ENCODE measurements around the gene POM121L12.

The POM121L12 gene

GRCh38 chr7:53035499-53036412, at the start of gene POM121L12:
POM121L12 (plus strand) TSS chr7:53035633; CDS start chr7:53035672, 39 bp downstream.
- Histone ChIP-seq H3K9me3 (ENCODE audit: insufficient read depth, low read depth, low read length) (no peaks in the 10 kb centered on the region; the same call in 1 of the 2 replicates), H3K4me1 (ENCODE audit: insufficient read depth, low read length) (no peaks in the 10 kb centered on the region), H3K9ac (ENCODE audit: low read depth, low read length) (no peak within 1 kb of the TSS)

GRCh38 chr7:52992001-52992400, 43.4 kb upstream of the POM121L12 start:
- Histone ChIP-seq H3K27me3 (ENCODE audit: insufficient read depth, low read length) (no peaks in the 10 kb centered on the region), H3K9me3 (ENCODE audit: insufficient read depth, low read depth, low read length) (peaks cover 3% of the 10 kb centered on the region; the same call in 1 of the 2 replicates), H3K9ac (ENCODE audit: low read depth, low read length) (no peak overlapping the region), H3K4me3 (ENCODE audit: low read length) (no peak overlapping the region), H3K4me1 (ENCODE audit: insufficient read depth, low read length) (no peaks in the 10 kb centered on the region), H3K27ac (ENCODE audit: low read length) (no peak overlapping the region), H3K36me3 (ENCODE audit: insufficient read depth, low read depth, low read length) (no peaks in the 10 kb centered on the region)

More at GRCh38 chr7:53035499-53036412, at the start of gene POM121L12:
- Histone ChIP-seq H3K4me3 (ENCODE audit: low read length) (no peak within 1 kb of the TSS), H3K27me3 (ENCODE audit: insufficient read depth, low read length) (no peaks in the 10 kb centered on the region), H3K36me3 (ENCODE audit: insufficient read depth, low read depth, low read length) (no peaks in the 10 kb centered on the region), H3K27ac (ENCODE audit: low read length) (no peak within 1 kb of the TSS)

GRCh38 chr7:52992479-52993162, 42.8 kb upstream of the POM121L12 start:
- Histone ChIP-seq H3K4me3 (ENCODE audit: low read length) (no peak overlapping the region), H3K27me3 (ENCODE audit: insufficient read depth, low read length) (no peaks in the 10 kb centered on the region), H3K4me1 (ENCODE audit: insufficient read depth, low read length) (no peaks in the 10 kb centered on the region), H3K36me3 (ENCODE audit: insufficient read depth, low read depth, low read length) (no peaks in the 10 kb centered on the region), H3K9me3 (ENCODE audit: insufficient read depth, low read depth, low read length) (no peaks in the 10 kb centered on the region), H3K9ac (ENCODE audit: low read depth, low read length) (no peak overlapping the region), H3K27ac (ENCODE audit: low read length) (no peak overlapping the region)

- no peak overlapping the region for H3K4me3 ChIP-seq (ENCODE audit: low read length)
- H3K9ac ChIP-seq (ENCODE audit: low read depth, low read length): no peak overlapping the region
- no peak overlapping the region for H3K27ac ChIP-seq (ENCODE audit: low read length)
- no peaks in the 10 kb centered on the region for H3K27me3 ChIP-seq (ENCODE audit: insufficient read depth, low read length)
- H3K9me3 ChIP-seq (ENCODE audit: insufficient read depth, low read depth, low read length): no peaks in the 10 kb centered on the region
- H3K4me1 ChIP-seq (ENCODE audit: insufficient read depth, low read length): no peaks in the 10 kb centered on the region
- no peaks in the 10 kb centered on the region for H3K36me3 ChIP-seq (ENCODE audit: insufficient read depth, low read depth, low read length)
Observed at GRCh38 chr7:52995676-52996075, 39.8 kb upstream of the POM121L12 start.

GRCh38 chr7:53001221-53001620, 34.2 kb upstream of the POM121L12 start:
- Histone ChIP-seq H3K9me3 (ENCODE audit: insufficient read depth, low read depth, low read length) (no peaks in the 10 kb centered on the region; the same call in 1 of the 2 replicates), H3K9ac (ENCODE audit: low read depth, low read length) (no peak overlapping the region), H3K36me3 (ENCODE audit: insufficient read depth, low read depth, low read length) (no peaks in the 10 kb centered on the region), H3K4me3 (ENCODE audit: low read length) (no peak overlapping the region), H3K4me1 (ENCODE audit: insufficient read depth, low read length) (no peaks in the 10 kb centered on the region), H3K27ac (ENCODE audit: low read length) (no peak overlapping the region), H3K27me3 (ENCODE audit: insufficient read depth, low read length) (no peaks in the 10 kb centered on the region)

- peaks cover 3% of the 10 kb centered on the region; the same call in 1 of the 2 replicates for H3K9me3 ChIP-seq (ENCODE audit: insufficient read depth, low read depth, low read length)
- H3K4me3 ChIP-seq (ENCODE audit: low read length): no peak overlapping the region
- H3K36me3 ChIP-seq (ENCODE audit: insufficient read depth, low read depth, low read length): no peaks in the 10 kb centered on the region
- no peak overlapping the region for H3K27ac ChIP-seq (ENCODE audit: low read length)
- H3K27me3 ChIP-seq (ENCODE audit: insufficient read depth, low read length): no peaks in the 10 kb centered on the region
- H3K9ac ChIP-seq (ENCODE audit: low read depth, low read length): no peak overlapping the region
- no peaks in the 10 kb centered on the region for H3K4me1 ChIP-seq (ENCODE audit: insufficient read depth, low read length)
Observed at GRCh38 chr7:53002389-53002788, 33.0 kb upstream of the POM121L12 start.

GRCh38 chr7:53003653-53004445, 31.6 kb upstream of the POM121L12 start:
- Histone ChIP-seq H3K27me3 (ENCODE audit: insufficient read depth, low read length) (no peaks in the 10 kb centered on the region), H3K9me3 (ENCODE audit: insufficient read depth, low read depth, low read length) (peaks cover 11% of the 10 kb centered on the region; the same call in 1 of the 2 replicates), H3K4me1 (ENCODE audit: insufficient read depth, low read length) (no peaks in the 10 kb centered on the region), H3K36me3 (ENCODE audit: insufficient read depth, low read depth, low read length) (no peaks in the 10 kb centered on the region), H3K4me3 (ENCODE audit: low read length) (no peak overlapping the region), H3K9ac (ENCODE audit: low read depth, low read length) (no peak overlapping the region), H3K27ac (ENCODE audit: low read length) (no peak overlapping the region)

GRCh38 chr7:53013925-53014324, 21.5 kb upstream of the POM121L12 start:
- Histone ChIP-seq H3K36me3 (ENCODE audit: insufficient read depth, low read depth, low read length) (no peaks in the 10 kb centered on the region), H3K4me3 (ENCODE audit: low read length) (no peak overlapping the region), H3K27me3 (ENCODE audit: insufficient read depth, low read length) (no peaks in the 10 kb centered on the region), H3K27ac (ENCODE audit: low read length) (no peak overlapping the region), H3K4me1 (ENCODE audit: insufficient read depth, low read length) (no peaks in the 10 kb centered on the region), H3K9me3 (ENCODE audit: insufficient read depth, low read depth, low read length) (no peaks in the 10 kb centered on the region), H3K9ac (ENCODE audit: low read depth, low read length) (no peak overlapping the region)

GRCh38 chr7:53015463-53015862, 20.0 kb upstream of the POM121L12 start:
- Histone ChIP-seq H3K27me3 (ENCODE audit: insufficient read depth, low read length) (no peaks in the 10 kb centered on the region), H3K9me3 (ENCODE audit: insufficient read depth, low read depth, low read length) (no peaks in the 10 kb centered on the region), H3K9ac (ENCODE audit: low read depth, low read length) (no peak overlapping the region), H3K36me3 (ENCODE audit: insufficient read depth, low read depth, low read length) (no peaks in the 10 kb centered on the region), H3K4me3 (ENCODE audit: low read length) (no peak overlapping the region), H3K4me1 (ENCODE audit: insufficient read depth, low read length) (no peaks in the 10 kb centered on the region), H3K27ac (ENCODE audit: low read length) (no peak overlapping the region)

GRCh38 chr7:53022893-53023292, 12.5 kb upstream of the POM121L12 start:
- Histone ChIP-seq H3K36me3 (ENCODE audit: insufficient read depth, low read depth, low read length) (no peaks in the 10 kb centered on the region), H3K4me3 (ENCODE audit: low read length) (no peak overlapping the region), H3K9ac (ENCODE audit: low read depth, low read length) (no peak overlapping the region), H3K4me1 (ENCODE audit: insufficient read depth, low read length) (no peaks in the 10 kb centered on the region), H3K27me3 (ENCODE audit: insufficient read depth, low read length) (no peaks in the 10 kb centered on the region), H3K9me3 (ENCODE audit: insufficient read depth, low read depth, low read length) (no peaks in the 10 kb centered on the region), H3K27ac (ENCODE audit: low read length) (no peak overlapping the region)

- Histone ChIP-seq H3K9me3 (ENCODE audit: insufficient read depth, low read depth, low read length) (no peaks in the 10 kb centered on the region), H3K9ac (ENCODE audit: low read depth, low read length) (no peak overlapping the region), H3K27me3 (ENCODE audit: insufficient read depth, low read length) (no peaks in the 10 kb centered on the region), H3K27ac (ENCODE audit: low read length) (no peak overlapping the region), H3K4me3 (ENCODE audit: low read length) (no peak overlapping the region), H3K36me3 (ENCODE audit: insufficient read depth, low read depth, low read length) (no peaks in the 10 kb centered on the region), H3K4me1 (ENCODE audit: insufficient read depth, low read length) (no peaks in the 10 kb centered on the region)
Observed at GRCh38 chr7:53048638-53049037, 13.2 kb downstream of the POM121L12 start.

Data from iPS-20b (cell line).